ENCODE measurements around the gene SFXN5.

Gene SFXN5

GRCh38 chr2:73088211-73088610 lies 16.7 kb upstream of the SFXN5 start:
- TF ChIP-seq FOXM1 (IDR thresholded peaks at IDR 0.05; ENCODE audit: borderline replicate concordance): no peak
- DNase-seq (ENCODE audit: extremely low spot score): no peak
- CTCF ChIA-PET: interaction anchor here (1.0 to 5.2 kb wide), 3 partner anchors 10 to 91 kb away, joined by 3 to 37 read pairs (median 3); no protein-coding TSS in a partner anchor
- POLR2A ChIA-PET: no interaction called here

- no peak for DNase-seq (ENCODE audit: extremely low spot score)
- ChIA-PET CTCF (interaction anchor here (1.0 to 5.2 kb wide), 2 partner anchors 69 to 92 kb away, joined by 3 to 37 read pairs; no protein-coding TSS in a partner anchor), POLR2A (interaction anchor here (1.3 kb wide), 1 partner anchor 25 kb away, joined by 3 read pairs; no protein-coding TSS in a partner anchor)
- no peak for TF ChIP-seq ARNT (IDR thresholded peaks at IDR 0.05)
- no peak for TF ChIP-seq SP1 (IDR thresholded peaks at IDR 0.05)
- TF ChIP-seq LEF1 (IDR thresholded peaks at IDR 0.05; ENCODE audit: borderline replicate concordance): no peak
- TF ChIP-seq L3MBTL2 (conservative IDR thresholded peaks at IDR 0.05): no peak
- TF ChIP-seq ELF4 (IDR thresholded peaks at IDR 0.05): no peak
- no peak for TF ChIP-seq CTBP1 (IDR thresholded peaks at IDR 0.05; ENCODE audit: borderline replicate concordance)
- TF ChIP-seq ZNF384 (IDR thresholded peaks at IDR 0.05): no peak
- no peak for TF ChIP-seq FOXA1 (IDR thresholded peaks at IDR 0.05)
- no peak for TF ChIP-seq FOXM1 (IDR thresholded peaks at IDR 0.05; ENCODE audit: borderline replicate concordance)
- TF ChIP-seq, protein P1, sequence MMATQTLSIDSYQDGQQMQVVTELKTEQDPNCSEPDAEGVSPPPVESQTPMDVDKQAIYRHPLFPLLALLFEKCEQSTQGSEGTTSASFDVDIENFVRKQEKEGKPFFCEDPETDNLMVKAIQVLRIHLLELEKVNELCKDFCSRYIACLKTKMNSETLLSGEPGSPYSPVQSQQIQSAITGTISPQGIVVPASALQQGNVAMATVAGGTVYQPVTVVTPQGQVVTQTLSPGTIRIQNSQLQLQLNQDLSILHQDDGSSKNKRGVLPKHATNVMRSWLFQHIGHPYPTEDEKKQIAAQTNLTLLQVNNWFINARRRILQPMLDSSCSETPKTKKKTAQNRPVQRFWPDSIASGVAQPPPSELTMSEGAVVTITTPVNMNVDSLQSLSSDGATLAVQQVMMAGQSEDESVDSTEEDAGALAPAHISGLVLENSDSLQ (IDR thresholded peaks at IDR 0.05): no peak
- TF ChIP-seq NFRKB (IDR thresholded peaks at IDR 0.05): no peak
- TF ChIP-seq SUZ12 (IDR thresholded peaks at IDR 0.05): no peak
- no peak for TF ChIP-seq TARDBP (IDR thresholded peaks at IDR 0.05)
Observed at GRCh38 chr2:73087311-73087710, 15.8 kb upstream of the SFXN5 start.

- DNase-seq (ENCODE audit: extremely low spot score): peak; percentile 75
- ChIA-PET CTCF (interaction anchor here (1.1 to 5.2 kb wide), 4 partner anchors 10 to 75 kb away, joined by 3 to 37 read pairs (median 6); no protein-coding TSS in a partner anchor), POLR2A (no interaction called here)
- no peak for TF ChIP-seq FOXM1 (IDR thresholded peaks at IDR 0.05; ENCODE audit: borderline replicate concordance)
- no peak for TF ChIP-seq L3MBTL2 (conservative IDR thresholded peaks at IDR 0.05)
- no peak for TF ChIP-seq LEF1 (IDR thresholded peaks at IDR 0.05; ENCODE audit: borderline replicate concordance)
- no peak for TF ChIP-seq NFRKB (IDR thresholded peaks at IDR 0.05)
- TF ChIP-seq FOXK2 (IDR thresholded peaks at IDR 0.05): no peak
Observed at GRCh38 chr2:73085691-73086090, 14.2 kb upstream of the SFXN5 start.

- TF ChIP-seq TARDBP (IDR thresholded peaks at IDR 0.05): no peak
- no peak for TF ChIP-seq FOXA1 (IDR thresholded peaks at IDR 0.05)
- no peak for TF ChIP-seq SP1 (IDR thresholded peaks at IDR 0.05)
- TF ChIP-seq FOXM1 (IDR thresholded peaks at IDR 0.05; ENCODE audit: borderline replicate concordance): no peak
- no peak for TF ChIP-seq SUZ12 (IDR thresholded peaks at IDR 0.05)
- TF ChIP-seq ELF4 (IDR thresholded peaks at IDR 0.05): no peak
- no peak for TF ChIP-seq ARNT (IDR thresholded peaks at IDR 0.05)
- no peak for TF ChIP-seq FOXK2 (IDR thresholded peaks at IDR 0.05)
- no peak for TF ChIP-seq L3MBTL2 (conservative IDR thresholded peaks at IDR 0.05)
- TF ChIP-seq LEF1 (IDR thresholded peaks at IDR 0.05; ENCODE audit: borderline replicate concordance): no peak
- POLR2A ChIA-PET: no interaction called here
- CTCF ChIA-PET: interaction anchor here (0.9 to 5.2 kb wide), 6 partner anchors 11 to 92 kb away, joined by 3 to 37 read pairs (median 6); no protein-coding TSS in a partner anchor
- DNase-seq (ENCODE audit: extremely low spot score): no peak
Observed at GRCh38 chr2:73084971-73085370, 13.5 kb upstream of the SFXN5 start.

GRCh38 chr2:73083886-73084800 lies 12.6 kb upstream of the SFXN5 start:
- CTCF ChIA-PET: interaction anchor here (0.9 to 5.2 kb wide), 4 partner anchors 12 to 93 kb away, joined by 4 to 37 read pairs (median 7); no protein-coding TSS in a partner anchor
- POLR2A ChIA-PET: no interaction called here
- no peak for TF ChIP-seq ELF4 (IDR thresholded peaks at IDR 0.05)
- TF ChIP-seq BHLHE40 (IDR thresholded peaks at IDR 0.05; ENCODE audit: borderline replicate concordance): no peak
- TF ChIP-seq ZNF384 (IDR thresholded peaks at IDR 0.05): no peak
- no peak for TF ChIP-seq L3MBTL2 (conservative IDR thresholded peaks at IDR 0.05)
- no peak for TF ChIP-seq ARNT (IDR thresholded peaks at IDR 0.05)
- TF ChIP-seq SUZ12 (IDR thresholded peaks at IDR 0.05): no peak
- TF ChIP-seq, protein P1 (IDR thresholded peaks at IDR 0.05): no peak
- TF ChIP-seq FOXK2 (IDR thresholded peaks at IDR 0.05): no peak
- TF ChIP-seq FOXM1 (IDR thresholded peaks at IDR 0.05; ENCODE audit: borderline replicate concordance): no peak
- TF ChIP-seq FOXA1 (IDR thresholded peaks at IDR 0.05): no peak
- no peak for TF ChIP-seq LEF1 (IDR thresholded peaks at IDR 0.05; ENCODE audit: borderline replicate concordance)
- no peak for TF ChIP-seq SP1 (IDR thresholded peaks at IDR 0.05)
- TF ChIP-seq CTBP1 (IDR thresholded peaks at IDR 0.05; ENCODE audit: borderline replicate concordance): no peak
- no peak for TF ChIP-seq HDGF (IDR thresholded peaks at IDR 0.05; ENCODE audit: borderline replicate concordance)
- no peak for TF ChIP-seq NFRKB (IDR thresholded peaks at IDR 0.05)
- no peak for TF ChIP-seq TARDBP (IDR thresholded peaks at IDR 0.05)
- DNase-seq (ENCODE audit: extremely low spot score): no peak

- POLR2A ChIA-PET: interaction anchor here (1.1 kb wide), 1 partner anchor 11 kb away, joined by 4 read pairs; the partner anchor contains the start of gene SFXN5
- TF ChIP-seq TARDBP (IDR thresholded peaks at IDR 0.05): no peak
- no peak for TF ChIP-seq L3MBTL2 (conservative IDR thresholded peaks at IDR 0.05)
- CTCF ChIA-PET: no interaction called here
- DNase-seq (ENCODE audit: extremely low spot score): no peak
Observed at GRCh38 chr2:73082523-73083410, 11.3 kb upstream of the SFXN5 start.
